Measurements from ENCODE around the gene SRL. TPM values are rescaled to one million over a fixed set of nuclear protein-coding genes. Genes with fewer than 3 reads are reported as not detected.

The SRL gene
- polyA plus RNA-seq, 1 of the 3 experiments (the other 2 are of a cell fraction): not detected

DNA sequence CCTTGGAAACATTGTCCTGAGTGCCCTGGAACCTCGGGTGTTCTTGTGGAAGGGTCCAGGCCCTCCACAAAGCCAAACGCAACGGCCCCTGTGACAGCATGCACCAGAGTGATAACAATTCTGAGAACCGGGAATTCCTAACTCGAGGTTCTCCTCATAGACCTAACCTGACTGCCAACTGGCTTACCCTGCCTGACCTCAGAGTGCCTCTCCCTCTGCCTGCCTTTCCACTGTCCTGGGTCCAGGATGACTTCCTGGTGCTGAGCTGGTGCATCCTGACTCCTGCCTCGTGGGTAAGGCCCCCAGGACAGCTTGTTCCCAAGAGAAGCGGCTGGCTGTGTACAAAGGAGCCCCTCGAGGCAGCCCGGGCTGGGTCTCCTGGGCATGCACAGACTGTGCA, 51.8 kb downstream of the SRL start:
- 71% methylated on average over 9 of the region's 9 CpGs for WGBS (ENCODE audit: low lambda C conversion rate)
- H3K27ac ChIP-seq (ENCODE audit: low read depth in 2 of 2, low read length in 1 of 2): no peak overlapping the region
- H3K27me3 ChIP-seq (ENCODE audit: insufficient read depth): no peaks in the 10 kb centered on the region
- H3K9ac ChIP-seq: no peak overlapping the region
- no peaks in the 10 kb centered on the region for H3K36me3 ChIP-seq (replicated peaks in 1 of 2; ENCODE audit: control insufficient read depth in 1 of 2, insufficient read depth in 2 of 2, low read length in 1 of 2)
- H3K79me2 ChIP-seq (ENCODE audit: insufficient read depth): no peaks in the 10 kb centered on the region
- no peak overlapping the region for H2AFZ ChIP-seq (ENCODE audit: low read depth)
- POLR2A ChIA-PET: no interaction called here
- TF ChIP-seq TEAD4 (IDR thresholded peaks at IDR 0.05; ENCODE audit: borderline replicate concordance, insufficient read depth) (no peak), RCOR1 (IDR thresholded peaks at IDR 0.05; ENCODE audit: low read length) (no peak), SMC3 (IDR thresholded peaks at IDR 0.05; ENCODE audit: low read depth, low read length) (no peak), TAF1 (IDR thresholded peaks at IDR 0.05; ENCODE audit: borderline replicate concordance, low read depth, low read length) (no peak), NRF1 (IDR thresholded peaks at IDR 0.05; ENCODE audit: low read depth, low read length) (no peak), FOXJ3 (CRISPR knock-in tag; IDR thresholded peaks at IDR 0.05) (no peak), TCF12 (IDR thresholded peaks at IDR 0.05) (no peak), EP300 (IDR thresholded peaks at IDR 0.05; ENCODE audit: borderline replicate concordance in 1 of 2, low read depth in 1 of 2, low read length in 1 of 2) (no peak), GABPA (IDR thresholded peaks at IDR 0.05; ENCODE audit: low read depth) (no peak), GATA2 (CRISPR knock-in tag; IDR thresholded peaks at IDR 0.05) (no peak), EZH2phosphoT487 (IDR thresholded peaks at IDR 0.05; ENCODE audit: borderline replicate concordance, low read depth) (no peak)
- TF ChIP-seq, protein P1, sequence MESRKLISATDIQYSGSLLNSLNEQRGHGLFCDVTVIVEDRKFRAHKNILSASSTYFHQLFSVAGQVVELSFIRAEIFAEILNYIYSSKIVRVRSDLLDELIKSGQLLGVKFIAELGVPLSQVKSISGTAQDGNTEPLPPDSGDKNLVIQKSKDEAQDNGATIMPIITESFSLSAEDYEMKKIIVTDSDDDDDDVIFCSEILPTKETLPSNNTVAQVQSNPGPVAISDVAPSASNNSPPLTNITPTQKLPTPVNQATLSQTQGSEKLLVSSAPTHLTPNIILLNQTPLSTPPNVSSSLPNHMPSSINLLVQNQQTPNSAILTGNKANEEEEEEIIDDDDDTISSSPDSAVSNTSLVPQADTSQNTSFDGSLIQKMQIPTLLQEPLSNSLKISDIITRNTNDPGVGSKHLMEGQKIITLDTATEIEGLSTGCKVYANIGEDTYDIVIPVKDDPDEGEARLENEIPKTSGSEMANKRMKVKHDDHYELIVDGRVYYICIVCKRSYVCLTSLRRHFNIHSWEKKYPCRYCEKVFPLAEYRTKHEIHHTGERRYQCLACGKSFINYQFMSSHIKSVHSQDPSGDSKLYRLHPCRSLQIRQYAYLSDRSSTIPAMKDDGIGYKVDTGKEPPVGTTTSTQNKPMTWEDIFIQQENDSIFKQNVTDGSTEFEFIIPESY (IDR thresholded peaks at IDR 0.05; ENCODE audit: borderline replicate concordance, low read depth): no peak
- TF ChIP-seq, protein P2, sequence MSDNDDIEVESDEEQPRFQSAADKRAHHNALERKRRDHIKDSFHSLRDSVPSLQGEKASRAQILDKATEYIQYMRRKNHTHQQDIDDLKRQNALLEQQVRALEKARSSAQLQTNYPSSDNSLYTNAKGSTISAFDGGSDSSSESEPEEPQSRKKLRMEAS (IDR thresholded peaks at IDR 0.05; ENCODE audit: low read depth): no peak
- TF ChIP-seq, protein P3, sequence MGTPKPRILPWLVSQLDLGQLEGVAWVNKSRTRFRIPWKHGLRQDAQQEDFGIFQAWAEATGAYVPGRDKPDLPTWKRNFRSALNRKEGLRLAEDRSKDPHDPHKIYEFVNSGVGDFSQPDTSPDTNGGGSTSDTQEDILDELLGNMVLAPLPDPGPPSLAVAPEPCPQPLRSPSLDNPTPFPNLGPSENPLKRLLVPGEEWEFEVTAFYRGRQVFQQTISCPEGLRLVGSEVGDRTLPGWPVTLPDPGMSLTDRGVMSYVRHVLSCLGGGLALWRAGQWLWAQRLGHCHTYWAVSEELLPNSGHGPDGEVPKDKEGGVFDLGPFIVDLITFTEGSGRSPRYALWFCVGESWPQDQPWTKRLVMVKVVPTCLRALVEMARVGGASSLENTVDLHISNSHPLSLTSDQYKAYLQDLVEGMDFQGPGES (IDR thresholded peaks at IDR 0.05; ENCODE audit: low read depth, low read length): no peak
- H3K9me3 ChIP-seq: no peaks in the 10 kb centered on the region
- H4K20me1 ChIP-seq (ENCODE audit: insufficient read depth): no peaks in the 10 kb centered on the region
- H3K4me1 ChIP-seq (ENCODE audit: control insufficient read depth in 1 of 2, insufficient read depth in 2 of 2, low read depth in 1 of 2, low read length in 1 of 2): no peaks in the 10 kb centered on the region
- no peak overlapping the region for H3K4me3 ChIP-seq (ENCODE audit: low read depth in 2 of 2, low read length in 1 of 2)
- CTCF ChIA-PET: interaction anchor here (0.9 kb wide), 1 partner anchor 84 kb away, joined by 3 read pairs; no protein-coding TSS in a partner anchor
- no peak for DNase-seq
- H3K4me2 ChIP-seq: no peak overlapping the region
- H3F3A ChIP-seq (replicated peaks; ENCODE audit: insufficient read depth): peaks cover 3% of the 10 kb centered on the region
- no peaks in the 10 kb centered on the region for H3K9me2 ChIP-seq
